H1 (cell line): Measurements from ENCODE around the gene ABCB10. TPM values are rescaled to one million over a fixed set of nuclear protein-coding genes. Genes with fewer than 3 reads are reported as not detected.

Experiments
- CTCF ChIA-PET: fragments of 300-600 bp; sonication (Branson Sonifier 250); formaldehyde crosslinking; loops from one replicate; lab custom pipeline; 2021; ENCODE audit not compliant: partially characterized antibody; lab: Charles Lee
- POLR2A ChIA-PET: fragments of 300-600 bp; sonication (Branson Sonifier 250); formaldehyde crosslinking; loops from one replicate; lab custom pipeline; 2021; ENCODE audit warnings: inconsistent platforms; ENCODE audit not compliant: partially characterized antibody; lab: Charles Lee
- DNase-seq, 2 experiments: peaks; one replicate each; pipeline versions ENCODE4 v3.0.0 to v3.0.0-alpha.2; 2010 to 2022; ENCODE audit warnings: low spot score in 2 of 2, low read depth in 1 of 2, mixed read lengths in 1 of 2
- FAIRE-seq: peaks from 2 replicates; lab custom pipeline; 2011; peaks lifted over from hg19 to GRCh38; lab: Jason Lieb, UNC
- H2AFZ ChIP-seq: 2 replicates; pipeline ENCODE4 v1.8.1; 2012; ENCODE audit warnings: low read length, inconsistent platforms
- H2AK5ac ChIP-seq: 2 replicates; pipeline ENCODE4 v1.6.1; 2013; ENCODE audit warnings: low read depth, low read length
- H2BK120ac ChIP-seq: replicated peaks from 2 replicates; pipeline ENCODE3; 2013; ENCODE audit warnings: low read depth, low read length, inconsistent platforms
- H2BK12ac ChIP-seq: 2 replicates; pipeline ENCODE4 v1.6.1; 2013; ENCODE audit warnings: low read depth, low read length
- H2BK15ac ChIP-seq: 2 replicates; pipeline ENCODE4 v1.6.1; 2013; ENCODE audit warnings: low read length
- H2BK20ac ChIP-seq: 2 replicates; pipeline ENCODE4 v1.6.1; 2013; ENCODE audit warnings: low read length
- H2BK5ac ChIP-seq: 2 replicates; pipeline ENCODE4 v1.6.1; 2013; ENCODE audit warnings: low read depth, low read length
- H3K14ac ChIP-seq: 2 replicates; pipeline ENCODE4 v1.6.1; 2013; ENCODE audit warnings: inconsistent platforms; ENCODE audit not compliant: insufficient read length
- H3K18ac ChIP-seq: 2 replicates; pipeline ENCODE4 v1.6.1; 2013; ENCODE audit warnings: low read length; ENCODE audit errors: extremely low read depth
- H3K23ac ChIP-seq: 2 replicates; pipeline ENCODE4 v1.6.1; 2013; ENCODE audit warnings: inconsistent platforms; ENCODE audit not compliant: insufficient read length
- H3K23me2 ChIP-seq: 2 replicates; pipeline ENCODE4 v1.6.1; 2013; ENCODE audit warnings: low read depth, low read length
- H3K27ac ChIP-seq: 2 replicates; pipeline ENCODE4 v1.6.1; 2011; ENCODE audit warnings: low read depth, low read length, inconsistent platforms
- H3K27me3 ChIP-seq, 4 experiments: replicated peaks in 1 of 4; 1 replicate in 1 of 4; 2 replicates in 3 of 4; pipeline versions ENCODE4 v1.6.1 to v1.8.1; 2011 to 2013; ENCODE audit warnings: low read length in 3 of 4, mild to moderate bottlenecking in 3 of 4, inconsistent platforms in 2 of 4, mixed read lengths in 2 of 4, moderate library complexity in 1 of 4; ENCODE audit not compliant: control insufficient read depth in 3 of 4, insufficient read depth in 3 of 4; ENCODE audit errors: extremely low read depth in 1 of 4
- H3K36me3 ChIP-seq, 4 experiments: 2 replicates each; pipeline versions ENCODE4 v1.6.1 to v1.8.1; 2011 to 2013; ENCODE audit warnings: mild to moderate bottlenecking in 4 of 4, low read length in 3 of 4, moderate library complexity in 2 of 4, control low read depth in 1 of 4, inconsistent platforms in 1 of 4; ENCODE audit not compliant: insufficient read depth in 4 of 4, control insufficient read depth in 2 of 4
- H3K4ac ChIP-seq: replicated peaks from 2 replicates; pipeline ENCODE3; 2013; ENCODE audit warnings: low read length, low read depth, mixed read lengths, inconsistent platforms; ENCODE audit not compliant: insufficient read length
- H3K4me1 ChIP-seq, 4 experiments: replicated peaks in 1 of 4; 1 replicate in 1 of 4; 2 replicates in 3 of 4; pipeline versions ENCODE4 v1.6.1 to v1.8.1; 2011 to 2013; ENCODE audit warnings: low read length in 3 of 4, inconsistent platforms in 2 of 4, mixed read lengths in 1 of 4; ENCODE audit not compliant: insufficient read depth in 4 of 4, control insufficient read depth in 3 of 4
- H3K4me2 ChIP-seq, 2 experiments: 2 replicates each; pipeline versions ENCODE4 v1.6.1 to v1.8.1; 2011 to 2013; ENCODE audit warnings: low read depth in 2 of 2, low read length in 2 of 2, control low read depth in 1 of 2, inconsistent platforms in 1 of 2, mild to moderate bottlenecking in 1 of 2; ENCODE audit not compliant: insufficient read depth in 1 of 2
- H3K4me3 ChIP-seq, 4 experiments: fragments of 200-600, 300-600 bp in 1 of 4; sonication (generic), shearing (Covaris generic), sonication (Bioruptor Twin) in 1 of 4; 2 replicates each; pipeline versions ENCODE4 v1.5.1 to v1.8.1; 2011 to 2016; ENCODE audit warnings: low read length in 4 of 4, low read depth in 3 of 4, control low read depth in 2 of 4, inconsistent platforms in 2 of 4, mild to moderate bottlenecking in 2 of 4, mixed read lengths in 1 of 4, moderate library complexity in 1 of 4; ENCODE audit not compliant: insufficient read depth in 2 of 4; ENCODE audit errors: extremely low read depth in 1 of 4
- H3K56ac ChIP-seq: replicated peaks from 2 replicates; pipeline ENCODE3; 2013; ENCODE audit warnings: low read depth, mild to moderate bottlenecking, mixed read lengths, low read length, inconsistent platforms; ENCODE audit not compliant: insufficient read length
- H3K79me1 ChIP-seq: 2 replicates; pipeline ENCODE4 v1.6.1; 2013; ENCODE audit warnings: low read depth, low read length, control low read depth
- H3K79me2 ChIP-seq, 2 experiments: 2 replicates each; pipeline versions ENCODE4 v1.6.1 to v1.8.1; 2012 to 2013; ENCODE audit warnings: low read length in 2 of 2, mild to moderate bottlenecking in 2 of 2, inconsistent platforms in 1 of 2; ENCODE audit not compliant: insufficient read depth in 2 of 2, control insufficient read depth in 1 of 2
- H3K9ac ChIP-seq, 4 experiments: replicated peaks in 1 of 4; 1 replicate in 1 of 4; 2 replicates in 3 of 4; pipeline versions ENCODE4 v1.6.1 to v1.8.1; 2011 to 2013; ENCODE audit warnings: low read depth in 3 of 4, low read length in 3 of 4, control low read depth in 2 of 4, mild to moderate bottlenecking in 2 of 4, moderate library complexity in 2 of 4, inconsistent platforms in 1 of 4; ENCODE audit errors: extremely low read depth in 1 of 4
- H3K9me3 ChIP-seq, 2 experiments: 2 replicates each; pipeline versions ENCODE4 v1.6.1 to v1.8.1; 2012 to 2013; ENCODE audit warnings: mild to moderate bottlenecking in 2 of 2, moderate library complexity in 2 of 2, control low read depth in 1 of 2, inconsistent platforms in 1 of 2, low read depth in 1 of 2, low read length in 1 of 2, mixed read lengths in 1 of 2; ENCODE audit not compliant: insufficient read depth in 2 of 2
- H4K20me1 ChIP-seq, 2 experiments: replicated peaks in 1 of 2; 2 replicates each; pipeline versions ENCODE3 to v1.8.1; 2011 to 2013; ENCODE audit warnings: inconsistent platforms in 2 of 2, low read length in 2 of 2, mild to moderate bottlenecking in 1 of 2; ENCODE audit not compliant: insufficient read depth in 2 of 2, control insufficient read depth in 1 of 2
- H4K5ac ChIP-seq: 2 replicates; pipeline ENCODE4 v1.6.1; 2013; ENCODE audit warnings: low read length, low read depth, mixed read lengths, inconsistent platforms; ENCODE audit not compliant: insufficient read length
- H4K8ac ChIP-seq: 2 replicates; pipeline ENCODE4 v1.8.0; 2013; ENCODE audit warnings: mild to moderate bottlenecking, moderate library complexity, low read length, inconsistent platforms; ENCODE audit not compliant: insufficient read depth; ENCODE audit errors: extremely low read depth
- H4K91ac ChIP-seq: replicated peaks from 2 replicates; pipeline ENCODE3; 2013; ENCODE audit warnings: low read length, mixed read lengths, inconsistent platforms; ENCODE audit not compliant: insufficient read length
- BACH1 ChIP-seq: IDR thresholded peaks from 2 replicates; pipeline ENCODE4 v1.6.1; 2012; ENCODE audit warnings: low read length, improper control_type of control experiment
- MAFK ChIP-seq: IDR thresholded peaks from 2 replicates; pipeline ENCODE4 v1.6.1; 2012; ENCODE audit warnings: low read depth, mild to moderate bottlenecking, improper control_type of control experiment, low read length
- PHF8 ChIP-seq: fragments of 200-600 bp; sonication (generic); conservative IDR thresholded peaks from 2 replicates; pipeline ENCODE4 v1.7.1; 2012; ENCODE audit warnings: low read depth, mild to moderate bottlenecking, inconsistent platforms, low read length, moderate library complexity
- RBBP5 ChIP-seq: IDR thresholded peaks from 2 replicates; pipeline ENCODE4 v1.7.1; 2012; ENCODE audit warnings: low read depth, mild to moderate bottlenecking, inconsistent platforms, low read length, moderate library complexity, borderline replicate concordance
- RXRA ChIP-seq: IDR thresholded peaks from 2 replicates; pipeline ENCODE4 v1.6.1; 2011; ENCODE audit warnings: low read depth, mild to moderate bottlenecking, low read length, moderate library complexity; ENCODE audit not compliant: insufficient read depth
- SUZ12 ChIP-seq: fragments of 200-600 bp; sonication (generic); IDR thresholded peaks from 2 replicates; pipeline ENCODE4 v1.6.1; 2012; ENCODE audit warnings: mild to moderate bottlenecking, inconsistent platforms, low read length, moderate library complexity, mixed read lengths
- YY1 ChIP-seq: IDR thresholded peaks from 2 replicates; pipeline ENCODE4 v1.6.1; 2011; ENCODE audit warnings: low read depth, mild to moderate bottlenecking, low read length
- WGBS, 2 experiments: shearing (Covaris generic) in 1 of 2; methylation state at CpG; one replicate each; pipeline versions ENCODE4 v1.1.6 to v1.1.7; 2013 to 2015; ENCODE audit warnings: low lambda C conversion rate in 2 of 2, mixed read lengths in 2 of 2, inconsistent platforms in 1 of 2, low coverage in 1 of 2, missing lambda C conversion rate in 1 of 2; ENCODE audit not compliant: insufficient replicate concordance in 2 of 2, insufficient coverage in 1 of 2, insufficient read length in 1 of 2; ENCODE audit errors: extremely low coverage in 1 of 2, missing lambda C conversion rate in 1 of 2; 5-methylcytosine and 5-hydroxymethylcytosine counted together
- polyA plus RNA-seq, 7 experiments: library from polyadenylated mRNA; depleted of rRNA in 3 of 7; stranded (reverse) in 5 of 7; unstranded in 2 of 7; fragments of >200 nt in 5 of 7; fragments of 200-250 nt in 2 of 7; gene quantifications; 1 replicate in 5 of 7; 2 replicates in 1 of 7; 4 replicates in 1 of 7; pipeline versions ENCODE4 v1.2.1 to v1.2.3, GENCODE V29; 2011 to 2013; ENCODE audit warnings: missing spikeins in 2 of 7, mixed read lengths in 2 of 7
- total RNA-seq: library from RNA; stranded (reverse); fragmentation: NEBNext Ultra II Directional; extraction: Animal tissue kit (Norgen Biotek cat#: 25700); gene quantifications from 2 replicates; pipeline ENCODE4 v1.2.1, GENCODE V29; 2021

ABCB10 gene
- total and polyA plus RNA-seq, 2 of the 8 experiments (the other 6 are each of a cell fraction or from before 2014, with no cell fraction given): 3.6 to 11.9 TPM

- DNase-seq: no peak
- H3K4ac ChIP-seq: no peak overlapping the region
- no peak for FAIRE-seq
- no peak overlapping the region for H3K4me2 ChIP-seq
- H2AK5ac ChIP-seq: no peak overlapping the region
- TF ChIP-seq RBBP5: no peak
- TF ChIP-seq MAFK: no peak
- TF ChIP-seq YY1: no peak
- TF ChIP-seq RXRA: no peak
- no peak for TF ChIP-seq SUZ12
- no peak for TF ChIP-seq BACH1
- no peak for TF ChIP-seq PHF8
- TF ChIP-seq, all 59 proteins: peak for 0
- ChIA-PET POLR2A (interaction anchor here (1.7 kb wide), 1 partner anchor 31 kb away, joined by 5 read pairs; the partner anchor contains the start of gene NUP133), CTCF (interaction anchor here (0.6 kb wide), 1 partner anchor 188 kb away, joined by 3 read pairs; no protein-coding TSS in a partner anchor)
- H3K27me3 ChIP-seq: no peaks in the 10 kb centered on the region
- no peaks in the 10 kb centered on the region for H3K79me2 ChIP-seq
- H3K9me3 ChIP-seq: no peaks in the 10 kb centered on the region
- H3K36me3 ChIP-seq: peaks cover 0 to 9% (median 3%) of the 10 kb centered on the region in 4 experiments; a peak in 5 of 8 replicates
- H3K4me1 ChIP-seq: no peaks in the 10 kb centered on the region
- H2BK120ac ChIP-seq: no peak overlapping the region
- H4K91ac ChIP-seq: no peak overlapping the region
- H3K23me2 ChIP-seq: no peaks in the 10 kb centered on the region
- no peak overlapping the region for H3K14ac ChIP-seq
- no peak overlapping the region for H4K5ac ChIP-seq
- H3K9ac ChIP-seq: no peak overlapping the region
- no peak overlapping the region for H2AFZ ChIP-seq
- no peak overlapping the region for H2BK15ac ChIP-seq
- no peak overlapping the region for H3K27ac ChIP-seq
- no peak overlapping the region for H3K18ac ChIP-seq
- no peak overlapping the region for H4K8ac ChIP-seq
- H3K4me3 ChIP-seq: no peak overlapping the region
- H2BK20ac ChIP-seq: no peak overlapping the region
- 87% methylated on average over 5 of the region's 5 CpGs; no CpG with 5 or more reads in 1 of the 2 experiments for WGBS, 2 experiments
- no peak overlapping the region for H3K56ac ChIP-seq
- H2BK12ac ChIP-seq: no peak overlapping the region
- H3K79me1 ChIP-seq: no peaks in the 10 kb centered on the region
- H3K23ac ChIP-seq: no peak overlapping the region
- H2BK5ac ChIP-seq: no peak overlapping the region
- no peaks in the 10 kb centered on the region for H4K20me1 ChIP-seq
These were observed 19.6 kb downstream of the ABCB10 start for GRCh38 chr1:229538945-229539344.
